VCaP (cell line): ENCODE data around the gene TRIM40.

Source experiments
- H3K27ac ChIP-seq: fragments of 450-650 bp; 2 replicates; pipeline ENCODE4 v1.5.1; 2017
- CTCF ChIP-seq: fragments of 450-650 bp; conservative IDR thresholded peaks from 2 replicates; pipeline ENCODE4 v1.5.1; 2017; ENCODE audit warnings: mild to moderate bottlenecking, moderate library complexity

The TRIM40 gene

GRCh38 chr6:30194797-30195690 lies 59.1 kb downstream of the TRIM40 start:
- no peak for TF ChIP-seq CTCF
- H3K27ac ChIP-seq = no peak overlapping the region

- no peak overlapping the region for H3K27ac ChIP-seq
- no peak for TF ChIP-seq CTCF
These were observed 60.0 kb downstream of the TRIM40 start for GRCh38 chr6:30195951-30196350.

- no peak overlapping the region for H3K27ac ChIP-seq
- TF ChIP-seq CTCF = no peak
These were observed 60.4 kb downstream of the TRIM40 start for GRCh38 chr6:30196376-30196775.
